Measurements from ENCODE around the gene SNED1. TPM values are rescaled to one million over a fixed set of nuclear protein-coding genes. Genes with fewer than 3 reads are reported as not detected.

Gene SNED1
- total and polyA plus RNA-seq, 12 donors = 3.9 to 12.7 (median 6.3) TPM

DNA sequence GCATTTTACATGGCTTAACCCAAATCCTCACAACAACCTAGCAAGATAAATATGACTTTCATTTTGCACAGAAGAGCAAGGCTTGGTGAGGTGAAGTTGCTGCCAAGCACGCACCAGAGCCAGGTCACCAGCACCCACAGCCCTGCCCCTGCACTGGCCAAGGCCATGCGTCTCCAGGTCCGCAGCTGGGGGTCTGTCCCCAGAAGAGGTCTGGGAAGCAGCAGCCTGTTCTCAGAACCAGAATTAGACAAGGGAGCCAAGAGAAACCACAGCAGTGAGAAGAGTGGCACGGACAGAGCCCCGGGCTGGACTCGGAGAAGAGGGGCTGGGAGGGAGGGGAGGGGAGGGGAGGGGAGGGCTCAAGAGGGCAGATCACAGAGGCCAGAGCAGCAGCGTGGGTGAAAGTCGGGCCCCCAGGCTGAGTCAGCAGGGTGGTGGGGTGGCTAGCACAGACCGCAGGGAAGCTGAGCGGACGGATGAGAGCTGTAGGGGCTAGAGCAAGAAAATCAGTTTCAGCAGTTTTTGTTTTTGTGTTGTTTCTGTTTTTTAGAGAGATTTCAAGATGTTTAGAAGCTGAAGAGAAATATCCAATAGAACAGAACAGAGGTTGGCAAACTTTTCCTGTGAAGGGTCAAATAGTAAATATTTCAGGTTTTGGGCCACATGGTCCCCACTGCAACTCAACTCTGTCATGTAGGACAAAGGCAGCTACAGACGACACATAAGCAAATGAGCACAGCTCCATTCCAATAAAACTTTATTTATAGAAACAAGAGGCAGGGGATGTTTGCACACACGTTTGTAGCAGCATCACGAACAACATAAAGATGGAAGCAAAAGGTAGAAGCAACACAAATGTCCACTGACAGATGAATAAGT is 111.0 kb downstream of the SNED1 start:
- WGBS, 2 donors = 87 to 93% methylated on average over 14 of the region's 14 CpGs
- Histone ChIP-seq H3K36me3 (peaks cover 0 to 3% (median 0%) of the 10 kb centered on the region in 9 donors), H3K27me3 (no peaks in the 10 kb centered on the region), H3K27ac (peak overlapping the region in 1 of 10 donors; percentile 40), H3K4me1 (no peaks in the 10 kb centered on the region), H3K9me3 (no peaks in the 10 kb centered on the region), H3K4me3 (no peak overlapping the region)
- intact Hi-C loops (cut with DNase I) = loop anchor here in 1 of 10 donors (10.0 kb wide), 1 partner anchor 105 kb away; no protein-coding TSS in a partner anchor
- DNase-seq = no peak
- no peak for TF ChIP-seq CTCF (IDR thresholded peaks at IDR 0.05)
- no peak for ATAC-seq

DNA sequence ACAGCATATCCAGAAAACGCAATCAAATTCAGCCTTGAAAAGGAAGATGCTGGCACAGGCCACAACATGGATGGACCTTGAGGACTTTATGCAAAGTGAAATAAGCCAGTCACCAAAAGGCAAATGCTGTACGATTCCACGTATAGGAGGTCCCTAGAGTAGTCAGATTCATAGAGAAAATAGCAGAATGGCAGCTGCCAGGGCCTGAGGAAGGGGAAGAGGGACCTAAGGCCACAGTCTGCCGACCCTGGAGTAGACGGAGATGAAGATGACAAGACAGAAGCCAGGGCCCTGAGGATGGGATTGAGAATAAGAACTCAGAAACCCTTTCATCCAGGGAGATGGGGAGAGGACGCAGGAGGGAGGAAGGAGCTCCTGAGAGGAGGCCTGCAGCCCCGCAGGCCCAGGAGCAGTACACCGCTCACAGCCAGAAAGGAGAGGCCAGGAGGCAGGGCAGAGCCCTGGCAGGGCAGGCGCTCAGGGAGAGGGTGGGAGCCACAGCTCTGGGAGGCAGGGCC is 111.7 kb downstream of the SNED1 start:
- intact Hi-C loops (cut with DNase I) = no loop called here
- no peaks in the 10 kb centered on the region for H3K9me3 ChIP-seq

DNA sequence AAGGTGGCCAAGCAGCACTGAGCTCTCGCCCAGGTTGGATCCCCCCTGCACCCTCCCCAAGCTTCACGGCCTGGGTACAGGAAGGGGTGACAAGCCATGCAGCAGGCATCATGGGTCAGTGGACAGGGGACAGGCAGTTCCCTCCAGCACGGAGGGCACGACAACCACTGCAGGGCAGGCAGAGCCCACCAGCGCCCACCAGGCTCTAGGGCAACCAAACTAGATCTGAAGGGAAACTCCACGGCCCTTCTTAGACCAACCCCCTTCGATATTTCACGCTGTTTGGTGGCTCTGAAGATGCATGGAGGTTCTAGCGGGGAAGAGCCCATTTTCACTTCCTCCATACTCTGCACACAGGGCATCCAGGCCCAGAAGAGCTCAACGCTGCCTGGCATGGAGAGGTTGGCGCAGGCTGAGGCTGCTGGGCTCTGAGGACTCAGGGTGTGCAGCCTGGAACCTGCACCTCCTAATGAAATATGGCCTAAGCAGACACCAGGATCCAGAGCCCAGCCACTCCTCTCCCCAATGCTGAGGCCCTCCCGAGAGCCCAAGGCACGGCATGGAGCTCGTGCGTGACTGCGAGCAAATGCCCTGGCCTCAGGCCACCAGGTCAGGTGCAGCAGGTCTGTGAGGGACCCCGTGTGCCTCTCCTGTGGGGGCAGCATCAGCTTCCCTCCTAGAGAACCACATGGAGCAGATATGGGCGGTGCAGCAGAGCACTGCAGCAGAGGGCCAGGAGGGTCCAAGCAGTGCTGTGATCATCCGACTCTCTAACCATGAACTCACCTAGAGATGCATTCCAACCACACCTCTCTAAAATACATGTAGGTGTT is 112.4 kb downstream of the SNED1 start:
- Histone ChIP-seq H3K27ac (no peak overlapping the region), H3K4me3 (no peak overlapping the region), H3K4me1 (no peaks in the 10 kb centered on the region), H3K27me3 (no peaks in the 10 kb centered on the region), H3K9me3 (no peaks in the 10 kb centered on the region), H3K36me3 (peaks cover 0 to 10% (median 0%) of the 10 kb centered on the region in 9 donors)
- ATAC-seq = peak in 2 of 8 donors; percentile 18 to 26
- no peak for TF ChIP-seq CTCF (IDR thresholded peaks at IDR 0.05)
- WGBS, 2 donors = 94% methylated on average over 19 of the region's 19 CpGs
- no peak for DNase-seq
- intact Hi-C loops (cut with DNase I) = no loop called here

More for the DNA sequence above, 111.7 kb downstream of the SNED1 start:
- H3K27me3 ChIP-seq = no peaks in the 10 kb centered on the region
- peaks cover 0 to 10% (median 0%) of the 10 kb centered on the region in 9 donors for H3K36me3 ChIP-seq
- DNase-seq = no peak
- H3K4me3 ChIP-seq = no peak overlapping the region
- no peak overlapping the region for H3K27ac ChIP-seq
- WGBS, 2 donors = 91 to 93% methylated on average over 9 of the region's 9 CpGs
- peak in 1 of 8 donors; percentile 19 for ATAC-seq
- TF ChIP-seq CTCF (IDR thresholded peaks at IDR 0.05) = no peak
- H3K4me1 ChIP-seq = no peaks in the 10 kb centered on the region

- TF ChIP-seq CTCF (IDR thresholded peaks at IDR 0.05) = no peak
- no peaks in the 10 kb centered on the region for H3K4me1 ChIP-seq
- ATAC-seq = no peak
- H3K27me3 ChIP-seq = no peaks in the 10 kb centered on the region
- WGBS, 2 donors = 82 to 84% methylated on average over 9 of the region's 9 CpGs
- no peaks in the 10 kb centered on the region for H3K9me3 ChIP-seq
- intact Hi-C loops (cut with DNase I) = no loop called here
- peaks cover 0 to 10% (median 0%) of the 10 kb centered on the region in 9 donors for H3K36me3 ChIP-seq
- H3K27ac ChIP-seq = no peak overlapping the region
- no peak for DNase-seq
- H3K4me3 ChIP-seq = no peak overlapping the region
These were observed 113.0 kb downstream of the SNED1 start for GRCh38 chr2:241111440-241111805.
